Adrenal gland (tissue), 12 donors: Measurements from ENCODE around the gene NUDT2. TPM values are rescaled to one million over a fixed set of nuclear protein-coding genes. Genes with fewer than 3 reads are reported as not detected.

Experiments used
- DNase-seq, 7 donors: peaks; one replicate each; pipeline ENCODE4 v3.0.0-alpha.2; 2019 to 2020
- H3K27ac ChIP-seq, 5 donors: fragments of 200-600 bp; sonication (generic) in 4 of 5; 1 replicate in 3 of 5; 2 replicates in 2 of 5; pipeline versions ENCODE4 v1.5.1 to v1.8.0; 2016 to 2020; ENCODE audit warnings: mild to moderate bottlenecking in 1 of 5
- H3K27me3 ChIP-seq: fragments of 200-600 bp; 2 replicates; pipeline ENCODE4 v1.8.0; 2021
- H3K36me3 ChIP-seq, 2 donors: fragments of 200-600 bp; replicated peaks in 1 of 2; 1 replicate in 1 of 2; 2 replicates in 1 of 2; pipeline versions ENCODE4 v1.5.1 to v1.8.0; 2018 to 2022
- H3K4me1 ChIP-seq, 2 donors: fragments of 200-600 bp; replicated peaks in 1 of 2; 1 replicate in 1 of 2; 2 replicates in 1 of 2; pipeline versions ENCODE4 v1.5.1 to v1.8.0; 2018 to 2021
- H3K4me3 ChIP-seq, 4 donors: fragments of 200-600 bp; sonication (generic) in 3 of 4; one replicate each; pipeline ENCODE4 v1.5.1; 2016 to 2018
- H3K9me3 ChIP-seq, 3 donors: fragments of 200-600 bp; sonication (generic) in 1 of 3; replicated peaks in 1 of 3; 1 replicate in 2 of 3; 2 replicates in 1 of 3; pipeline versions ENCODE4 v1.5.1 to v1.8.0; 2016 to 2021
- POLR2A ChIP-seq, 2 donors: fragments of 450-650 bp; IDR thresholded peaks; one replicate each; pipeline ENCODE4 v1.6.1; 2017; ENCODE audit warnings: antibody characterized with exemption in 2 of 2, mild to moderate bottlenecking in 2 of 2, moderate library complexity in 1 of 2
- WGBS, 4 donors: extraction: QIAGEN DNeasy Blood & Tissue Kit in 2 of 4; methylation state at CpG; one replicate each; pipeline versions ENCODE4 v1.1.5 to v1.1.7; 2013 to 2017; 5-methylcytosine and 5-hydroxymethylcytosine counted together
- intact Hi-C, 2 donors: fragments of 100-400 bp; cut with DNase I; formaldehyde crosslinking; loops; one replicate each; pipeline versions ENCODE4 v1.14.1 to v1.15.0; 2022 to 2023
- polyA plus RNA-seq, 3 donors: library from polyadenylated mRNA; stranded (reverse); fragments of 200-250 nt in 2 of 3; fragments of 350-450 nt in 1 of 3; fragmentation: Illumina TruSeq in 1 of 3; extraction: RNeasy Lipid Tissue Mini Kit (QIAGEN cat#74804) in 1 of 3; gene quantifications; one replicate each; pipeline ENCODE4 v1.2.3, GENCODE V29; 2013 to 2014
- total RNA-seq, 9 donors: library from RNA; depleted of rRNA in 4 of 9; stranded (reverse); fragments of >200 nt in 4 of 9; fragments of 120-200 nt in 1 of 9; fragmentation: NEBNext Ultra II Directional in 1 of 9; extraction: Animal tissue kit (Norgen Biotek cat#: 25700) in 1 of 9; gene quantifications; one replicate each; pipeline versions ENCODE4 v1.1.0 to v1.2.4, GENCODE V29; 2013 to 2023
- TF ChIP-seq, protein P1 (sequence below), 6 experiments: fragments of 450-650 bp in 4 of 6; fragments of 200-600 bp in 2 of 6; sonication (generic) in 1 of 6; IDR thresholded peaks; 1 replicate in 5 of 6; 2 replicates in 1 of 6; pipeline versions ENCODE4 v1.5.1 to v1.8.0; 2016 to 2021; ENCODE audit warnings: antibody characterized with exemption in 6 of 6, mild to moderate bottlenecking in 2 of 6, moderate library complexity in 1 of 6
- donor health status: healthy with polysubstance abuse.
- donor health status: Bipolar disorder and iron deficiency.
- donor health status: DM: yes; HTN: yes; CAD: no.
- donor health status: DM: no; HTN: no; CAD: no.
- donor health status: DM: no; HTN: no; CAD: no.
- donor health status: DM: yes; HTN: yes; CAD: no.

NUDT2 gene
- total and polyA plus RNA-seq, 12 donors: 11.3 to 55.0 (median 33.4) TPM

- Histone ChIP-seq H3K9me3 (no peaks in the 10 kb centered on the region), H3K4me1 (no peaks in the 10 kb centered on the region), H3K27ac (no peak overlapping the region), H3K36me3 (peaks cover 0 to 18% of the 10 kb centered on the region in 2 donors), H3K27me3 (no peaks in the 10 kb centered on the region), H3K4me3 (no peak overlapping the region)
- DNase-seq: no peak
- intact Hi-C loops: no loop called here
- WGBS, 4 donors: 89 to 95% (median 93%) methylated on average over 3 to 4 of the region's 4 CpGs
- no peak for TF ChIP-seq POLR2A (IDR thresholded peaks at IDR 0.05)
- TF ChIP-seq, protein P1, sequence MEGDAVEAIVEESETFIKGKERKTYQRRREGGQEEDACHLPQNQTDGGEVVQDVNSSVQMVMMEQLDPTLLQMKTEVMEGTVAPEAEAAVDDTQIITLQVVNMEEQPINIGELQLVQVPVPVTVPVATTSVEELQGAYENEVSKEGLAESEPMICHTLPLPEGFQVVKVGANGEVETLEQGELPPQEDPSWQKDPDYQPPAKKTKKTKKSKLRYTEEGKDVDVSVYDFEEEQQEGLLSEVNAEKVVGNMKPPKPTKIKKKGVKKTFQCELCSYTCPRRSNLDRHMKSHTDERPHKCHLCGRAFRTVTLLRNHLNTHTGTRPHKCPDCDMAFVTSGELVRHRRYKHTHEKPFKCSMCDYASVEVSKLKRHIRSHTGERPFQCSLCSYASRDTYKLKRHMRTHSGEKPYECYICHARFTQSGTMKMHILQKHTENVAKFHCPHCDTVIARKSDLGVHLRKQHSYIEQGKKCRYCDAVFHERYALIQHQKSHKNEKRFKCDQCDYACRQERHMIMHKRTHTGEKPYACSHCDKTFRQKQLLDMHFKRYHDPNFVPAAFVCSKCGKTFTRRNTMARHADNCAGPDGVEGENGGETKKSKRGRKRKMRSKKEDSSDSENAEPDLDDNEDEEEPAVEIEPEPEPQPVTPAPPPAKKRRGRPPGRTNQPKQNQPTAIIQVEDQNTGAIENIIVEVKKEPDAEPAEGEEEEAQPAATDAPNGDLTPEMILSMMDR (IDR thresholded peaks at IDR 0.05): no peak
These were observed 40.3 kb downstream of the NUDT2 start for GRCh38 chr9:34369636-34370035.

DNA sequence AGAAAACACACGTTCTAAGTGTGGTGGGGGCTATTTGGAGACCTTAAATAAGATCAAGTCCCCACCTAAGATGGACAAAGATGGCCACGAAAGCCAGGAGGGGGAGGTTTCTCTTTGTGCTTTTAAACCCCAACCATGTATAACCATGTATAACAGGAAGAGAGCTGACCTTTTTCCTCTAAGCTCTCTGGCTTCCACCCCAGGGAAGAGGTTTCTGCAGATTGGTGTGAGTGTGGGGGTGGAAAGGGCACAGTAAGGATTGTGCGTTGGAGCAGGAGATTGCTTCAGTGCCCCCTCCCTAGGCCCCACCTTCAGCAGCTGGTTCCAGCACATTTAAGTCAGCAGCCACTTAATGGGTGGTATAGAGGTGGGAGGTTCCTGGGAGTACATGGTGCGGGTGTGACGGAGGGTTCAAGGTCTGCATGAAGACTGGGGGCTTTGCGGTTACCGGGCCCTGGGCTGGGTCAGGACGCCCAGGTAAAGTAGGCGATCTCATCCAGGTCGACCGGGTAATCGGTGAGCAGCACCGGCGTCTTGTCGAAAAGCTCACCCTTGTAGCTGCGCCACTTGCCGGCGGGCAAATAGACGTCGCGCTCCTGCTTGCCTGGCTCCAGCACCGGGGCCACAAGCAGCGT lies 41.1 kb downstream of the NUDT2 start:
- no peak for DNase-seq
- Histone ChIP-seq H3K9me3 (no peaks in the 10 kb centered on the region), H3K27me3 (no peaks in the 10 kb centered on the region), H3K4me1 (peaks cover 0 to under 1% of the 10 kb centered on the region in 2 donors), H3K36me3 (peaks cover 0 to 18% of the 10 kb centered on the region in 2 donors), H3K4me3 (peak overlapping the region in 1 of 4 donors; percentile 29), H3K27ac (no peak overlapping the region)
- WGBS, 4 donors: 71 to 84% (median 76%) methylated on average over 10 to 23 of the region's 23 CpGs
- TF ChIP-seq, protein P1 (IDR thresholded peaks at IDR 0.05): no peak
- TF ChIP-seq POLR2A (IDR thresholded peaks at IDR 0.05): no peak
- intact Hi-C loops: no loop called here

DNA sequence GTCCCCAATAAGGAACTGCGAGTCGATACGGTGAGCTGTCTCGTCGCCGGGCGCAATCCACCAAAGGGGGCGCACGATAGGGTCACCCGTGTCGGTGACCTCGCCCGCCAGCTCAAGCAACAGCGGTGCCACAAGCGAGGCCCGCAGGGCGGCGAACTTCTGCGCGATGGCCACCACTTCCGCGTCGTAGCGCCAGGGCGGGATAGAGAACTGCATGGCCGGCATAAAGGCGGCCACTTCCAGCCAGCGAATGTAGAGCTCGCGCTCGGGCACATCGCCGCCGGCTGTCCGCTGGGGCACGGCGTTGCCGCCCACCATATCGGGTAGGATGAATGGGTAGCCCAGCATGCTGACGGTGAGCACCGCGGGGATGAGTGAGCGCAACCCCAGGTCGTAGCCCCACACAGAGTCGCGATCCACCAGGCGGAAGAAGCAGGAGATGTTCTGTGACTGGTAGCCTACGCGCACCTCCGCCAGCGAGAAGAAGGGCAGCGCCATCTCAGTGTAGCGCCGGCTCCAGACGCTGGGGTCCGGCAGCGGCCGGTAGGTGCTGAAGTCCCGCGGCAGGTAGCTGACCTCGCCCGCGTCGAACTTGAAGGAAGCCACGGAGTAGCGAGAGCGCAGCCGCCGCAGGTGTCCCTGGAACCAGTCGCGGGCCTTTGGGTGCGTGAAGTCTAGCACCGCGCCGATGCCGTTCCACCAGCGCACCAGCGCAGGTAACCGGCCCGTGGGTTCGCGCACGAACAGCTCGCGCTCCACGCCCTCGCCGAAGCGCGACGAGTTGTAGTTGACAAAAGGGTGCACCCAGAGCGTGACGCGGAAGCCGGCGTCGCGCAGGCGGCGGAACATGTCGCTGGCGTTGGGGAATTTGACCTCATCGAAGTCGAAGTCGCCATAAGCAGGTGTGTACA lies 41.9 kb downstream of the NUDT2 start:
- Histone ChIP-seq H3K4me3 (peak overlapping the region in 1 of 4 donors; percentile 29), H3K4me1 (peaks cover 0 to 8% of the 10 kb centered on the region in 2 donors)
- intact Hi-C loops: no loop called here

More for the DNA sequence above, 41.9 kb downstream of the NUDT2 start:
- Histone ChIP-seq H3K27me3 (no peaks in the 10 kb centered on the region), H3K27ac (no peak overlapping the region), H3K36me3 (peaks cover 0 to 18% of the 10 kb centered on the region in 2 donors), H3K9me3 (no peaks in the 10 kb centered on the region)
- 61 to 73% (median 68%) methylated on average over 19 to 105 of the region's 105 CpGs for WGBS, 4 donors
- no peak for TF ChIP-seq POLR2A (IDR thresholded peaks at IDR 0.05)
- TF ChIP-seq, protein P1 (IDR thresholded peaks at IDR 0.05): no peak
- no peak for DNase-seq
